ENCODE measurements around the gene TCF7L1.
"Not testable (repeated sequence)": the region's sequence is repeated elsewhere in the genome, so short reads cannot be mapped to it uniquely, and the experiment has no call there.

The TCF7L1 gene

DNA sequence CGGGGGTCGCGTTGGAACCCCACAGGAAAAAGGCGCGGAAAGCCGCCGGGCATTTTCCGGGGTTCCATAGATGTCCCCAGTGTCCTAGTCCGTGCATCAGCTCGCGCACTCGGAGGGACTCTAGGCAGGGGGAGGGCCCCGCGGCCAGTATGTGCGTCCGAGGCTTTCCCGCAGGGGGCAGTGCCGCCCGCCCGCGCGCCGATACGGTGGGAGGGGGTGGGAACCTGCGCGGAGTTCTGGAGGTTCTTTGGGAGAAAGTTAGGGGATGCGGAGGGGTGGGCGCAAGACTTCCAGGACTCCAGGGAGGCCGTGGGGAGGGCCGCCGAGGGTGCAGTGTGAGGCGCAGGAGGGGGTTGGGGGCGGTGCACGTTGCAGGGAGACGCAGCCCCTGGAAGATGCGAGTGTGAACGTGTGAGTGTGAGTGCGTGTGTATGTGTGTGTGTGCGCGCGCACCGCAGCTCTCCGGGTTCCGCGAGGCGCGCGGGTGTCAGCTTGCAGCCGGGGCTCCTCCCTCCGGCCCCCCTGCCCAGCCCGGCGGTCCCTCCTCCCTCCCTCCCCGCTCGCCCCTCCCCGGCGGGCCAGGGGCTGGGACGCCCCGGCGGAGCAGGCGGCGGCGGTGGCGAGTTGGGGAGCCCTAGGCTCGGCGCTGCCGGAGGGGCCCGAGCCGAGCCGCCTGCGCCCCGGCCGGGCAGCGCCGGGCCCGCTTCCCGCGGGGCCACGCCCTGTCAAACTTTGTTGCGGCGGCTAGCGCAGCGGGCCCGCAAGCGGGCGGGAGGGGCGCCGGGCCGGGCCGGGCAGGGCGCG lies at the start of gene TCF7L1:
Gene TCF7L1 (plus strand): TSS at position 559 of the 804 bp plus-strand sequence. CDS start 293 bp downstream, outside the sequence.
- DNase-seq: peak in 41 of 42 donors; percentile 16 to 78 (median 61)
- intact Hi-C loops (cut with DNase I): loop anchor here (10.0 kb wide), 1 partner anchor 142 kb away; no protein-coding TSS in a partner anchor

GRCh38 chr2:85085563-85085962 lies 47.6 kb upstream of the TCF7L1 start:
- DNase-seq: no peak
- intact Hi-C loops (cut with DNase I): no loop called here

DNA sequence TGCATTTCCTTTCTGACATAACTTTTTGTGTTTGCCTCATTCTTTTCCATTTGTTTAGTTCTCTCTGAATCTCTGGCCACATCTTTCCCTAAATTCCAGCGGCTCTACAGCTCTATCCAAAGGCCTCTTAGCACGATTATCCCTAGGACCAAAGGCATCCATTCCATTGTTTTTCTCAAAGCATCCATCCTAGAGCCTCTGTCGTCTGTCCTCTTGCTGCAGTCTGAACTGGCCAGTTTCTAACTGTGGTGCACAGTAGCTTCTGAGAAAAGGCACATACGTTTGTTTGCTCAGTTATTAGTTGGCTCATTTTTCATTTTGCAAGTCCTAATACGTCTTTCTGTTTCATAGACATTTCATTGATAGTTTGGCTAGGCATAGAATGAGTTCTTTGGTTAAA lies 45.7 kb upstream of the TCF7L1 start:
- intact Hi-C loops (cut with DNase I): no loop called here

DNA sequence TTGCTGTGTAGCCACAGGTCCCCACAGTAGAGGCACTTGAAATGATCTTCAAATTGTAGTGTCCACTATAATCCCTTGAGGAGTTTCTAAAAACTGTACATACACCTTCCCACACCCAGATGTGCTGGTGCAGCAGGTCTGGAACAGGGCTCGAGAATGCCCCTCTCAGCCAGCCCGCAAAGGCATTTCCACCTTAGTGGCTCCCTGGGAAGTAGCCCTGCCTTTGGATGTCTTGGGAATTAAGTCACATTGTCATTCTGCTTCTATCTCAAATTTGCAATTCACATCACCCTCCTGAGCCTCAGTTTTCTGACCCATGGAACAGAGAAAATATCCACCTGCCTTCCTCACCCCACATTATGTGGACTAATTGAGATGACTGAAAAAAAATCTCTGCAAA lies 44.3 kb upstream of the TCF7L1 start:
- intact Hi-C loops (cut with DNase I): no loop called here
- no peak for DNase-seq

More for the DNA sequence above, 45.7 kb upstream of the TCF7L1 start:
- no peak for DNase-seq

GRCh38 chr2:85089585-85089984 lies 43.6 kb upstream of the TCF7L1 start:
- peak in 1 of 42 donors; percentile 8 for DNase-seq
- intact Hi-C loops (cut with DNase I): no loop called here

- intact Hi-C loops (cut with DNase I): no loop called here
- DNase-seq: no peak
Observed at GRCh38 chr2:85091838-85092237, 41.4 kb upstream of the TCF7L1 start.

DNA sequence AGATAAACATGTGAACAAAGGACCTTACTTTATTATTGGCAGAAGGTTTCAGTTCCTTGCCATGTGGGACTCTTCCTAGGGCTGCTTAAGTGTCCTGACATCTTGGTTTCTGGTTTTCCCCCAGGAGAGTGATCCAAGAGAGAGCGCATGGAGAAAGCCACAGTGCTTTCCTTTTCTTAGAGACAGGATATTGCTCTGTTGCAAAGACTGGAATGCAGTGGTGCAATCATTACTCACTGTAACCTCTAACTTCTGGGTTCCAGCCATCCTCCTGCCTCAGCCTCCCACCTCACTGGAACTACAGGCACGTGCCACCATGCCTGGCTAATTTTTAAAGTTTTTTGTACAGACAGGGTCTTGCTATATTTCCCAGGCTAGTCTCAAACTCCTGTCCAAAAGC lies 38.1 kb upstream of the TCF7L1 start:
- intact Hi-C loops (cut with DNase I): no loop called here
- DNase-seq: no peak

DNA sequence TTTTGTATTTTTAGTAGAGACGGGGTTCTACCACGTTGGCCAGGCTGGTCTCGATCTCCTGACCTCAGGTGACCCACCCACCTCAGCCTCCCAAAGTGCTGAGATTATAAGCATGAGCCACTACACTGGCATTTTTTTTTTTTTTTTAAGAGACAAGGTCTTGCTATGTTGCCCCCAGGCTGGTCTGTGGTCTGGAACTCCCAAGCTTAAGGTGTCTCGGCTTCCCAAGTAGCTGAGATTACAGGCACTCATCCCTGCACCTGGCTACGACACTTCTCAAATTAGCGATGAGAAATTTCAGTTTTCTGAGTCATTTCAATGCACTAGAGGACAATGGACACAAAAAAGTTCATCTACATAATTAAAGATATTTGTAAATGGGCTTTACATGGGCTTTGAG lies 36.6 kb upstream of the TCF7L1 start:
- intact Hi-C loops (cut with DNase I): no loop called here
- DNase-seq: no peak

GRCh38 chr2:85104228-85104627 lies 29.0 kb upstream of the TCF7L1 start:
- no peak for DNase-seq
- intact Hi-C loops (cut with DNase I): no loop called here

DNA sequence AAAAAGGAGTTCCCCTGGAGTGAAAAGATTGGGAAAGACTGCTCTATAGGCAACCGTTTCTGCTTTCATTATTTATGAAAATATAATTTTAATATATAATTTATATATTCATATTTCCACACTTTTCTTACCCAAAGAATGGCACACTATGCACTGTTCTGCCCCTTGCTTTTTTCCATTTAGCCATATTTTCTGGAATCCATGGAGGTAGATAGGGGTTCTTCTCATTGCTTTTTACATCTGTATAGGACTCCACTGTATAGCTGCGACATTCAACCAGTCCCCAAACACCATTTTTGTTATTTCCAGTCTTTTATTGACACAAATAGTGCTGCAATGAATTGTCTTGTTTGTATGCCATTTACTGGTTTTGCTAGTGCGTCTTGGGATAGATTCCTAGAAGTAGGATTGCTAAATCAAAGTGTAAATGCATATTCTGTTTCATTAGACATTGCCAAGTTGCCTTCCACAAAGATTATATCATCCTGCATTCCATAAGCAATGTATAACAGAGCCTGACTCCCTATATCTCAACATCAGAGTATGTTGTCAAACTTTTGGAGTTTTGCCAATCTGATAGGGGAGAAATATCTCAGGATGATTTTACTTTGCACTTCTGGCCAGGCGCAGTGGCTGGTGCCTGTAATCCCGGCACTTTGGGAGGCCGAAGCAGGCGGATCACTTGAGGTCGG lies 26.6 kb upstream of the TCF7L1 start:
- DNase-seq: no peak
- intact Hi-C loops (cut with DNase I): no loop called here

DNA sequence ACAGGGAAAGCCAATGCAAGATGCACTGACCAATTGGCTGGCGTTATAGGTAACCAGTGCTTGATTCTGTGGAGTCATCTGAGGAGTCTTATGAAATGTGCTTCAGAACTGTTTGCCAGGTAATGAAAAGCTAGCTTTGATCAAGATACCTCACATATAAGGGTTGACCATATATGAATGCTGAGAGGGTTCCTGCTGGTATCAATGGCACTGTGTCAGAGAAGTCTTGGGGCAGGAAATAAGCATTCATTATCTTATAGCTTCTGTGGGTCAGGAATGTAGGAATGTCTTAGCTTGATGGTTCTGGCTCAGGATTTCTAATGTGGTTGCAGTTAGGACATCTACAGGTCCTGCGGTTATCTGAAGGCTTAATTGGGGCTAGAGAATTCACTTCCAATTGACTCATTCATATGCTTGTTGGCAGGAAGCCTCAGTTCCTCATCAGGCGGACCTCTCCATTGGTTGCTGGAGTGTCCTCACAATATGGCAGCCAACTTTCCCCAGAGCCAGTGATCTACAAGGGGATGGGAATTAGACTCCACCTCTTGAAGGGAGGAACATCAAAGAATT lies 22.1 kb upstream of the TCF7L1 start:
- intact Hi-C loops (cut with DNase I): no loop called here
- no peak for DNase-seq

- intact Hi-C loops (cut with DNase I): no loop called here
- no peak for DNase-seq
Observed at GRCh38 chr2:85111819-85112281, 21.3 kb upstream of the TCF7L1 start.

DNA sequence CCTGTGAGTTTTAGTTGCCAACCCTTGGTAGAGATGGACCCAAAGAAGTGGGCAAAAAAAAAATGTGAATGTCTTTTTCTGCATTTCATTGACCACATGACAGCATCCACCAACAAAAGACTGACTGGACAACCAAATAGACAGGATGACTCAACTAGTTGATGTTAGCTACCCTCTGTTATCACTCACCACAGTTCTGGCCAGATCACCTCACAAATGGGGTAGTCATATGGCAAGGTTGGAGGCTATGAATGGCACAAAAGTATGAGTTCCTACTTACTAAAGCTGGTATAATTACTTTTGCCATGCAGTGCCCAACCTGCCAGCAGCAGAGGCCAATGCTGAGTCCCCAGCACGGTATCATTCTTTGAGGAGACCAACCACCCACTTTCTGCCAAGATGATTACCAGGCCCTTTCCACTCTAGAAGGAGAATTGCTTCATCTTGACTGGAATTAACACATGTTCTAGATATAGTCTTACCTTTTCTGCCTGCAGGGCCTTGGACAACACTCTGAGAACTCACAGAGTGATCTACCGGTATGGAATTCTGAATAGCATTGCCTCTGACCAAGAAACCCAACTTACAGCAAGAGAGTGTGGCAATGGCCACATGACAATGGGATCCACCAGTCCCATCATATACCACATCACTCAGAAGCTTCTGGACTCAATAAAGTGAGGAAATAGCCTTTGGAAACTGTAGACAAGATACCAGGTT lies 20.1 kb upstream of the TCF7L1 start:
- DNase-seq: no peak

DNA sequence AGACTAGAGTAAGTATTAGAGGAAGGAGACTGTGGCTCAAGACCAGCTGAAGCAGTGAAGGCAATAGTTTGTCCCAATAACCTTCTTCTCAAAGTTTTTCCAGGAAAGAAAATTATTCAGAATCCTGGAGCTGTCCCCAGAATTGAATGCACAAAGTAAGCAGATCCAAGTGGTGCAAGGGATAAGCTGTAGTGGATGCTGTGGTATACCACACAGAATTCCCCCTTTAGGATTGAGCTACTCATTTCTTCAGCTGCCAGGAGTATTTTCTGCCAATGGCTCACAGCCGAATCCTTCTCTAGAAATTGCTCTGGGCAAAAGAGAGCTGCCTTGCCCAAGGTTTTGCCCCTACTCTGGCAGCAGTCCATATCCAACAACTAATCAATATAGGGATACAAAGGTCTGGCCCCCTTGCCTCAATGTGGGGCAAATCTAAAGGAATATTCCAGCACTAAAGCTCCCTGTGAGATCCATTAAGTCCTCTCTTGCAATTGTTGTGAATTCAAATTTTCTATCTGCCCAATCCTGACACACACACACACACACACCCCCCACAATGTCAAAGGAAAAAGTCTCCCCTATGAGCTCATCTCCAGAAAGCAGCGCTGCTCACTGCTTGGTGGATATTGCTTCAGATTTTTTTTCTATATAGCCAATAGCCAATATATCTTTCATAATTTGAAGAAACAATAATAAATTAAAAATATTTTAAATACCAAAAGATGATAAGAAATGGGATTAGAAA lies 18.4 kb upstream of the TCF7L1 start:
- no peak for DNase-seq

More for the DNA sequence above, 20.1 kb upstream of the TCF7L1 start:
- intact Hi-C loops (cut with DNase I): no loop called here

DNA sequence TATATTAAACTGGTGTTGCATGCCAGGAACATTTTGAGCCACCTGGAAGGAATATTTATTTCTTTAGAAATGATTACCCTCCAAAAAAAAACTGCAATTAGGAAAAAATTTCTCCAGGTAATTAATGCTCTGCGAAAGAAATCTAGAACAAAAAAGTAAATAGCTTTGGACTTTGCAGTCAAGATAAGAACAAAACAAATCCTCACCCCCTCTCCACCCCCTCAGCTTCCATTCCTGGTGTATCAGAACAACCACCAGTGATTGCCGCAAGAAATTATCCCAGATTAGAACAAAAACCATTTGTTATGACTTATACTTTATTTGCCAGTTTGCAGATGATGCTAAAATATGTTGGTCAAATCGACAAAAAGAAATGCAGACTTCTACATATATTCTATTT lies 17.0 kb upstream of the TCF7L1 start:
- DNase-seq: no peak
- intact Hi-C loops (cut with DNase I): no loop called here

More for the DNA sequence above, 18.4 kb upstream of the TCF7L1 start:
- intact Hi-C loops (cut with DNase I): no loop called here

DNA sequence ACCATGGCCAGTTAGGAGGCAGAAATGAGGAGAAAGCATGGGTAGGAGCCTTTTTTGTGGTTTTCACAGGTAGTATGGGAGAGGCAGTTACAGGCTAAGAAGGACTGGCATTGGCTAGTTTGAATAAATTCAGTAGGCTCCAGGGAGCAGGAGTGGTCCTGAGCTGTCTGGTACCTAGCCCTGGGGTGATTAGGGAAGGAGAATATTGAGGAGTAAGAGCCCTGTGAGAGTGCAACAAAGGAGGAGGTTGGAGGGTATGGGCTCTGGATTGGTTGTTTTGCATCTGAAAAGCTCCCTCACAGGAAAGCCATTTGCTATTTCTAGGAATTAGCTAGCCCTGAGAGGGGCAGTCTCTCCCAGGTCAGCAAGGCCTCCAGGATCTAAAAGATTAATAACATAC lies 13.3 kb upstream of the TCF7L1 start:
- intact Hi-C loops (cut with DNase I): no loop called here
- DNase-seq: no peak

DNA sequence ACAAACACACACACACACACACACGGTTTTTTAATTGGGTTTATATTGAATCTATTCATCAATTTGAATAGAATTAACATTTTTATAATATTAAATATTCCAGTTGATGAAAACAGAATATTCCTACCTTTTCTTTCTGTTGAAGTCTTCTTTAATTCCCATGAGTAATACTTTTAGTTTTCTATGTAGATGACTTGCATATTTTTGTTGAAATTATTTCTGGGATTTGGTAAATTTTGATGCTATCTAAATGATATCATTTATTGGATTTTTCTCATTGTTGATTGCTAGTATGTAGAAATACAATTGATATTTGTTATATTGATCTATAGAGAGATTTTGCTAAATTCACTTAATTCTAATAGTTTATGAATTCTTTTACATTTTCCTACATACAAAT lies 12.8 kb upstream of the TCF7L1 start:
- DNase-seq: no peak
- intact Hi-C loops (cut with DNase I): no loop called here

DNA sequence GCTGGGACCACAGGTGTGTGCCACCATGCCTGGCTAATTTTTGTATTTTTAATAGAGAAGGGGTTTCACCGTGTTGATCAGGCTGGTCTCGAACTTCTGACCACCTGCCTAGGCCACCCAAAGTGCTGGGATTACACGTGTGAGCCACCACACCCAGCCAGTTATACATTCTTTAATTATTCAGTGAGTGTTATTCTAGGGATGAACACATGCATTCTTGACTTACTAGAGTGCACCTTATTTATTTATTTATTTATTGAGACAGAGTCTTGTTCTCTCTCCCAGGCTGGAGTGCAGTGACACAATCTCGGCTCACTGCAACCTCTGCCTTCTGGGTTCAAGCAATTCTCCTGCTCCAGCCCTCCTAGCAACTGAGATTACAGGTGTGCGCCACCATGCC lies 6.7 kb upstream of the TCF7L1 start:
- intact Hi-C loops (cut with DNase I); DNase-seq: not testable (repeated sequence)

- no peak for DNase-seq
- intact Hi-C loops (cut with DNase I): loop anchor here (10.0 kb wide), 1 partner anchor 145 kb away; no protein-coding TSS in a partner anchor
Observed at GRCh38 chr2:85129861-85130260, 3.3 kb upstream of the TCF7L1 start.
